COLO668 (cell line): ENCODE results near the gene ADAMTS12.
A peak's percentile ranks its signal among the peaks of the same experiment; 100 is the strongest.

Experiments used
- DNase-seq: peaks from one replicate; lab custom pipeline; 2025; ENCODE audit not compliant: unreplicated experiment; lab: John Stamatoyannopoulos, UW

ADAMTS12 gene

DNA sequence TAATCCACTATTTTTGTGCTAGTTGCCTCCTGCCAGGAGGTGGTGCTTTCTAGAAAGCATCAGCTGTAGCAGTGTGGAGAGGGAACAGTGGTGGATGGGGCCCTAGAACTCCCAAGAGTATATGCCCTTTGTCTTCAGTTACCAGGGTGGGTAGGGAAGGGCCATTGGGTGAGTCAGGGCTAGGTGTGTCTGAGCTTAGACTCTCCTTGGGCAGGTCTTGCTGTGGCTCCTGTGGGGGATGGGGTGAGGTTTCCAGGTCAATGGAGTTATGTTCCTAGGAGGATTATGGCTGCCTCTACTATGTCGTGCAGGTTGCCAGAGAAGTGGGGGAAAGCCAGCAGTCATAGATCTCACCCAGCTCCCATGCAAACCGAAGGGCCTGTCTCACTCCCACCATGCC, 11.3 kb upstream of the ADAMTS12 start:
- DNase-seq, result no peak

DNA sequence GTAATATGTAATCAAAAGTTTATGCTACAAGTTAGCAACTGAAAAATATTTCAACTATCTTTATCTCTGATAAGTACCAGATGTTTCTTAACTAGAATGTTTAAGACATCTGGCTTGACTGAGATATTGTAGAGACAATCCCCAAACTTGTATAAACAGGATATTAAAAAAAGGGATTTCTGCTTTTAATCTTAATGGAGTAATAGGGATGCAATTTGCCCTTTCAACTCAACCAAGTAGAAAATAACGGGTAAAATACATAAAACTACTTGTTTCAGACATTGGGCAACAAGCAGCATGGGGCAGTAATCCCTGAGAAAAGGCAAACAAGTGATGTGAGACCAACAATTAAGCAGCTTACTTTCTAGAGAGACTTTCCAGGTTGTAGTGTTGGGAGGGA, 9.4 kb upstream of the ADAMTS12 start:
- DNase-seq, result no peak

DNA sequence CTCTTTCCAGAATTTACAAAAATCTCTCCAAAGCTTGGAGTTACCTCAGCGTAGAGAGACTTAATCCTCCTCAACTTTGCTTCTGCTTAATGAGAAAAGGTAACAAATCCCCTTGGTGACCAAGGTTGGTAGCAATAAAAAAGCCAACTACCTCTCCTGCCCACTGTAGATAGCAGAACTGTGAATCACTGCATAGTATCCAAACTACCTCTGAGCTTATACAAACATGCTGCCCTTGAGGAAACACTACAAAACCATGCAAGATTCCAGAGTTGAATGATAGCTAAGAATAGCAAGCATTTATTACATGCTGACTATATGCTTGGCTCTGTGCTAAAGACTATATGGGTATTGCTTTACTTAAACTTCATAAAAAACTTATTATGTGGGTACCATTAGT, 2.8 kb upstream of the ADAMTS12 start:
- DNase-seq, result no peak

DNA sequence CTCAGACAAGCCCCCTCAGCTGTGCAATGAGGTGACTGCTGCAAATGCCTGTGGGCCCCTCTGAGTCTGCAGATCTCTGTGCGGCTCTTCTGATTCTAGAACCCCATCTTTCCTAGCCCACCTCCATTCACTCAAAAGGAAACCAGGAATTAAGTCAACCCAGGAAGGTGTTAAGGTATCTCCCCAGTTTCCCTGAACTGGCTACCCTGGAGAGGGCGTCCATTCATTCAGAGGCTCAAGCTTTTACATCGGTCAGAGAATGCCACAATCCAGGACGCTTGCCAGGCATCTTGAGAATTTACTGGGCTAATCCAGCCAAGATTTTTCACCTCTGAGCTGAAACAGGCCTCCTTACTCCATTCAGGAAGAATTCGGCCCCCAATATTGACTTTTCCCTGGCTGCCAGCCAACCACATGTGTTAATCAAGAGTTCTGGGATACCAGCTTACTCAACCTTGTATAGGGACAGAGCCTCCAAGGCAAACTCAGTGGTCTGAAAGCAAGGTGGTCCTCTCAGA, 889 bp upstream of the ADAMTS12 start:
- no peak for DNase-seq

DNA sequence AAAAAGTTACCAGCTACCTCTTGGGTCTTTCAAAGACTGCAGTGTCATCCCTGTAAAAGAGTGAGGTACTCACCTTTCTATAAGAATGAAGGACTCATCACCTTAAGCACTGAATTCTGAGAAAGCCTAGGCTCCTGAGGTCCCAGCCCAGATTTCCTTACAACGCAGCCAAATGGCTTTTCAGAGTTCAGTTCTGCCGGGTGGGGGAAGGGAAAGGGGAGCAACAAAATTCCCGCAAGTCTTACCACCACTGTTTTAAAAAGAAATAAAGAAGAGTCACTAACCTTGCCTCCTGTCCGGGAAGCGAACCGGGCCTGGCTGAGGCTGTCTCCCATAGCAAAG, 373 bp downstream of the ADAMTS12 start:
- no peak for DNase-seq

DNA sequence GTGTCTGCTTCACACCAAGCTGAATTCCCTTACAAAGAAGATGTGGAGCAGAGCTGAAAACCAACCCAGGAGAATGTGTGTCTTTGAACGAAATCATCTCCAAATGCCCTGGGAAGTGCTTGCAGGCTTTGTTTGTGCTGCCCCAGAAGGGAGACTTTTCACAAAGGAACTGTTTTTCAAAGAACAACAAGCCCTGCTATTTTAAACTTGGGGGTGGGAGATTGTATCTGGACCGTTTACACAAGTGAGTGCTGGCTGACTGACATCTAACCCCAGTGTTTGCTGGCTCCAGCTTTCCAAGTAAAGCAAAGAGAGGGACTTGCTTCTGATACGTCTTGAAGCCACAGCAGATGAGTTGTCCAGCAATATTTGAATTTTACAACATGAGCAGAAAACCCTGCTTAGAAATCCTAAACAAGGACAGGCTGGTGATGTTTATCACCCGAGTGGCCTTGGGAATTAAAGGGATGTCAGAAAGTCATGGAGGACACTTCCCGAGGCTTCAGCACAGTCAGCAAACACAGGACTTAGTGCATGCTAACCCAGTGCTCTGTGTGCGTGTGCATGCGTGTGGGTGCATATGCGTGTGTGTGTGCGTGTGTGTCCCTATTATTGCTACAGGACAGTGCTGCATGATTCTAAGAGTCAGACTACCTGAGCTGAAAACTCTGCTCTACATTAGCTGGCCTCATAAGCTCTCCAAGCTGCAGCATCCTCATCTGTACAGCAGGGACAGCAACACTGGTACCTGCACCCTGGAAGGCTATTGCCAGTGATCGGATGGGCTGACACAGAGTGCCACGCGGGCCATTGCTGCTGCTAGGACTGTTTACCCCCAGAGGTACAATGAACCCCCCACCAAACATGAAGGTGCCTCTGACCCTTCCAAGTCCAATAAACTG, 1.4 kb downstream of the ADAMTS12 start:
- no peak for DNase-seq

DNA sequence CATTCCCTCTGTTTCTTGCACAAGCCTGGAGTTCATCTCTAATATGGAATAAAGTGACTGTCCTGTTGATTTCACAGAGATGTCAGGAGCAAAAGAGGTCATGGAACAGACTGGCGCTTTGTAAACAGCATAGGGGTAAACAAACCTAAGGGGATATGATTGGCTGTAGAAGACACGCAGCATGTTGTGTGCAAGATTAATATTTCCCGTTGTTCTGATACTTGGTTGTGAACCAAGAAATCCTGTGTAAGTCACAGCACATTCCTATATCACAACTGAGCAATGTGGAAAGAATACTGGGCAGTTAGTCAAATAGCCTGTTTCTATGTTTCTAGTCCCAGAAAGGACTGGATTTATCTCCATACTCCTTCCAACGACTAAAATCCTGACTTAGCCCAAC, 3.2 kb downstream of the ADAMTS12 start:
- DNase-seq, result no peak

DNA sequence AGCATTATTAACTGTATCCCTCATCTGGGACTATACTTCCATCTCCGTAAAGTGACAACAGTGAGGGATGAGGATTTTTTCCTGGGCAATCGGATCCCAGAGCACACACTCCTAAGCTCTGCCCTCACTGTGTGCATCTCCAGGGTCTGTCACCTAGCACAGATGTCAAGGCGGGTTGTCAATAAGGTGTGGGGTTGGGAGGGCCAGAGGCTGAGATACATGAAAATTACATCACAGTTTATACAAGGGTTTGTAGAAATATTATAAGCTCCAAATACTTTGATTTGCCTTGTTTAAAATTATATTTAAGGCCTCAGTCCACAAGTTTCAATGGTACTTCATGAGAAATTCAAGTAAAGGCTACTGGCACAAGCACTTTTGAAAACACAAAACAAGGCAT, 4.5 kb downstream of the ADAMTS12 start:
- DNase-seq, result no peak

DNA sequence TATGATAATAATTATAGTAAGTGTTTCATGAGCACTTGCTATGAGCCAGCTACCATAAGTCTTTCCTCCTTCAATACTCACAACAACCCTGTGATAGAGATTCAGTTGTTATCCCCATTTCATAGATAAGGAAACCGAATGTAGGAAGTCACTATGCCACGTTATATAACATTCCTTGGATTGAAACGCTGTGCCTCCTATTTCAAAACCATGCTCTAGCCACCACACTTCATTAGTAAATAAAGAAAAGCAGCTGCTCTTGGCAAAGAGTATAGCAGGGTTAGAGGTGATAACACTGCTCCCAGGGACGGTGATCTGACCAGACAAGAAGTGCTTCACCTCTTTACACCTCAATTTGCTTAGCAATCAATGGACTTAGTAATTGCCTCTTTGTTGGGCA, 5.5 kb downstream of the ADAMTS12 start:
- no peak for DNase-seq

DNA sequence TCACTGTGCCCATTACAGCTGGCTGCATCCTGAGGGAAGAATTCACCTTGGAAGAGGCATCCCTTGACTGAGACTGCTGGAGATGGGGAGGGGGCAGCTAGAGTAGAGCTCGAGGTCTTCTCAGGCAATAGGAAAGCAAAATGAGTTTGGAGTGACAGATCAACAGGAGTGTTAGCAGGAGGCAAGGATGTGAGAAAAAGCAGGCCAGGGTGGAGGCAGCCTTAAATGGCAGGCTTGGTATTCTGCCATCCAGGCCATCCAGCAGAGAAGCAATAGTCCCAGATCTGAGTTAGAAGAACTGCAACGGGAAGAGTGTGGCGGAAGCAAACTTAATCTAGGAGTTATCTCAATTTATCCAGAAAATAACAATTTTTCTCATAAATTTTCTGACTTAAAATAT, 6.1 kb downstream of the ADAMTS12 start:
- no peak for DNase-seq

DNA sequence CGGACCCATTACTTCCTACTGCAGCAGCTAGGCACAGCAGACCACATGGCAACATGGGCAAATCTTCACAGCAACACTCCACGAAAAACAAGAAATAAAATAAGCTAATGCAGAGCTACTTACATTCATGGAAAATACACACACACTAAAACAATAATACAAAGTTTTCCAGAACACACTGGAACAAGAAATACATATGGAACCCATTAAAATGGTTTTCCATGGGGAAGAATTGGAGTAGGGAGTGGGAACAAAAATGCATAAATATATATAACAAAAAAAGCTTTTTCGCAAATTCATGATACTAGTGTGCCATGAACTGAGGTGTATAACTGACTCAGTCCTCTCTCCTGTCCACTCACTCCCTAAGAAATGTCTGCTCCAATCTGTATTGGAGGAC, 8.3 kb downstream of the ADAMTS12 start:
- DNase-seq, result no peak

DNA sequence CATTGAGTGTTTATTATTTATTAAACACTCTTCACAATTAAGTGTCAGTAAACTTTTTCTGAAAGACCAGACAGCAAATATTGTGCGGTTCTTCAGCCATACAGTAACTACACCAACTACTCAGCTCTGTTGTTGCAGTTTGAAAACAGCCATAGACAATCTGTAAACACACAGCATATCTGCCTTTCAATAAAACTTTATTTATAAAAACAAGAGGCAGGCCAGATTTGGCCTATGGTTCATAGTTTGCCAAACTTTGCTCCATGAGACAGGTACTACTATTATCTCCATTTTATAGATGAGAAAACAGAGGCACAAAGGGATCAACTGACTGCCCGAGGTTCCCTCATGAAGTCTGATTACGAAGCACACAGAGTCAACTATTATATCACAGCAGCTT, 11.5 kb downstream of the ADAMTS12 start:
- DNase-seq, result no peak

DNA sequence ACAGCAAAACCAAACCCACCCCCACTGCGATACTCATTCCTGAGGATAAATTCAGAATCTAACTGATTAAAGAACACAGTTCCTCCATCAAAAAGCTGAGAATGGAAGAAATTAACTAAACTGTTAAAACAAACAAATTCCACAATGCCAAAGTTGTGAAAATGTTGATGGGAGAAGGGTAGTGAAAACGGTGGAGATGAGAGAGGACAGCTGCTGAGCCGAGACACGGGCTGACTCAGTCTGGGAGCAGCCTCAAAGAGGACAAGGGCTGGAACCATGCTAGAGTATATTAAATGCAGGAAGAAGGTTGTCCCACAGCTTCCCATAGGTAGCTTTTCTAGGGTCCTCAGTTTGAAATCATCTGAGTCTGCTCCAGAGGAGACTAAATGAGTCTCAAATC, 14.3 kb downstream of the ADAMTS12 start:
- no peak for DNase-seq

DNA sequence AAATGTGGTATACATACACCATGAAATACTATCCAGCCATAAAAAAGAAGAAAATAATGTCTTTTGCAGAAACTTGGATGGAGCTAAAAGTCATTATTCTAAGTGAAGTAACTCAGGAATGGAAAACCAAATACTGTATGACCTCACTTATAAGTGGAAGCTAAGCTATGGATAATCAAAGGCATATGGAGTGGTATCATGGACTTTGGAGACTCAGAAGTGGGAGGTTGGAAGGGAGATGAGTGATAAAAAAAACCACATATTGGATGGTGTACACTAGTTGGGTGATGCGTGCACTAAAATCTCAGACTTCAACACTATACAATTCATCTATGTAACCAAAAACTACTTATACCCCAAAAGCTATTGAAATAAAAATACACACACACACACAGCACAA, 24.5 kb downstream of the ADAMTS12 start:
- DNase-seq, result no peak

DNA sequence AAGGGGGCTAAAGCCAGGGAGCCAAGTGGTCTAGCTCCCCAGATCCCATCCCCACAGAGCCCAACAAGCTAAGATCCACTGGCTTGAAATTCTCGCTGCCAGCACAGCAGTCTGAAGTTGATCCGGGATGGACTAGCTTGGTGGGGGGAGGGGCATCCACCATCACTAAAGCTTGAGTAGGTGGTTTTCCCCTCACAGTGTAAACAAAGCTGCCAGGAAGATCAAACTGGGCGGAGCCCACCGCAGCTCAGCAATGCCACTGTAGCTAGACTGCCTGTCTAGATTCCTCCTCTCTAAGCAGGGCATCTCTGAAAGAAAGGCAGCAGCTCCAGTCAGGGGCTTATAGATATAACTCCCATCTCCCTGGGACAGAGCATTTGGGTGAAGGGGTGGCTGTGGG, 32.6 kb downstream of the ADAMTS12 start:
- peak; percentile 65 for DNase-seq

DNA sequence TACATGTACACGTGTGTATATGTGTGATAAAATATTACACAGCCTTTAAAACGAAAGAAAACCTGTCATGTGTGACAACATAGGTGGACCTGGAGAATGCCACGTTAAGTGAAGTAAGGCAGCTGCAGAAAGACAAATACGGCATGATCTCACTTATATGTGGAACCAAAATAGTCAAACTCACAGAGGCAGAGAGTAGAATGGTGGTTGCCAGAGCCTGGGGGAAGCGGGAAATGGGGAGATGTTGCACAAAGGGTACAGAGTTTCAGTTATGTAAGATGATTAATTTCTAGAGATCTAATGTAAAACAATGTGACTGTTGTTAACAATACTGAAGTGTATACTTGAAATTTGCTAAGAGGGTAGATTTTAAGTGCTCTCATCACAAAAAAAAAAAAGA, 34.8 kb downstream of the ADAMTS12 start:
- no peak for DNase-seq

DNA sequence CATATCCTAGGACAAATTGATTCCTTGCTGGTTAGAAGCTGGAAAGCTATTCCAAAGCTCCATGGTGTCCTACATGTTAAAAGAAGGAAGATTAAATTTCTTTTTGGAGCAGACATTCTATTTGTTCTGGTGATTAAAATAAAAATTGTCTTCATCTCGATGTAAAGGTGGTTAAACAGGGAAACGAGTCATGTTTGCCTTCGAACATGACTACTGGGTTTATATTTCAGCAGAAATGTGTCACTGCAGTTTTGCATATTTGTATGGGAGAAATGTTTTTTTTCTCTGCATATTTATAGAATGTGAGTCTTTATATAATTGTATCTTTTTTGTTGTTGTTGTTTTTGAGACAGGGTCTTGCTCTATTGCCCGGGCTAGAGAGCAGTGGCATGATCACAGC, 36.4 kb downstream of the ADAMTS12 start:
- no peak for DNase-seq

DNA sequence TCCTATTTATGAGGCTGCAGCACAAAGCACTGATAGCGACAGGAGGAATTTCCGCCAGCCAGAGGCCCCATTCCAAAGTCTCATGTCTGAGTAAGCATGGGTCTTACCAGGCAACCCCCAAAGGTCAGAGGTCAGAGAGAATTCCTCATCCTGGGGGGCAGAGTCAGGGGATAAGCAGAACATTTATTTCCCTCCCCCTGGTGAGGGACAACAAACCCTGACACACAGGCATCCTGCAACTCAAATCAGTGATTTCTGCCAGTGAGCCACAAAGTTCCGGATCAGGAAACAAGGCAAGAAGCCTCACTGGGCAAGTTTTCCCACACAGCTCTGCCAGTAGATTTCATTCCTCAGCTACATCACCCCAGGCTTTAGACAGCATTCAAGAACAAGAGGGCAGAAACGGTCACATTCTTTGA, 37.0 kb downstream of the ADAMTS12 start:
- no peak for DNase-seq

DNA sequence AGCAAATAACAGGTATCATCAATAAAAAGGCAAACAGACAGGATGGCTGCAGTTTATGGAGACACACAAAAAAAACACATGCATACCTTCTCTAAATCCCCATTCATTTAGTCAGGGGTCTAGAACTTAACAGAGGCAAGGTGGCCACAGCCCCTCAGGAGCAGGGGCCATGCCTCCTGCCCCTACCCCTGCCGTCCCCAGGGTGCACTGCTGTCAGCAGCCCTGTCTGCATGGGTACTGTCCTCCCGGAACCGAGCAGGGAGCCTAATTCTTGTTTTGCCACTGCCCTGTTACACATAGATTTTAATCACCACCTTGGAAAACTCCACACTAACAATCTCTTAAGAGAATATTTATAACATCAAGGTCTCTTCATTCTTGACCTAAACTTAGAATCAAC, 39.0 kb downstream of the ADAMTS12 start:
- DNase-seq, result no peak

DNA sequence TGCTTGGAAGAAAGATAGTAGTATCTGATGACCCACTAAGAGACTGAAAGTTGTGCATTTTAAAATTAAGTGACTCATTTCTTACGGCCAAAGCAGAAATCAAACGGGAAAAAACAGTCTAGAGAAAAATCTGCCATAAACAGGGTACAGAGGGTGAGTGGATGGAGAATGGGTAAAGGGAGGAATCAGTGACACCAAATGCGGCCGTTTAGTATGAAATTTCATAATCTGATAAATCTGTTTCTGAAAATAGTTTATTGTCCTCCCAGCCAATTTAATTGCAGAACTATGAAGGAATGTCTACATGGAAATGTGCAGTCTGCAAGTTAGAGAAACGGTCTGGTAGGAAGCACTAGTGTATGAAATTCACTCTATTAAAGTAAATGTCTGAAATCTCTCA, 39.5 kb downstream of the ADAMTS12 start:
- no peak for DNase-seq

DNA sequence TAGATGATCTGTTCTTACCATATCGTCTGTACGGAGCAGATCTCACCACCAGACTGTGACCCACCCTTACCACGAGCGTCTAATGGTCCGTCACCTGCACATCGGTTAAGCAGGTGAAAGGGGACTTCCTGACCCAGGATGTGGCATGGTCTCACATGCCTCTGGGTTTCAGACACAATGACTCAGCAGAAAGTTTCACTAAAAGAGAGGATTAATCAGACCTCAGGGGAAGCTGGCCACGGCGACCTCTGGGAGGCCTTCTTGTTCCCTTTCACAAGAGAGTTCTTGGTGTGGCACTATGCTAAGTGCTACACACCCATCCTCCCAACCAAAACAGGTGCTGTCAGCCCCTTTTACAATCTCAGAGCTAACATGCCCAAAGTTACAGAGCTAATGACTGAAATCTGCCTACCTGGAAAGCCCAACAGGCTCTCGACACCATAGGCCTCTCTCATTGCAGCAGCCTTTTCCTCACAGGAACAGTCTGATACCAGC, 41.6 kb downstream of the ADAMTS12 start:
- DNase-seq, result no peak

DNA sequence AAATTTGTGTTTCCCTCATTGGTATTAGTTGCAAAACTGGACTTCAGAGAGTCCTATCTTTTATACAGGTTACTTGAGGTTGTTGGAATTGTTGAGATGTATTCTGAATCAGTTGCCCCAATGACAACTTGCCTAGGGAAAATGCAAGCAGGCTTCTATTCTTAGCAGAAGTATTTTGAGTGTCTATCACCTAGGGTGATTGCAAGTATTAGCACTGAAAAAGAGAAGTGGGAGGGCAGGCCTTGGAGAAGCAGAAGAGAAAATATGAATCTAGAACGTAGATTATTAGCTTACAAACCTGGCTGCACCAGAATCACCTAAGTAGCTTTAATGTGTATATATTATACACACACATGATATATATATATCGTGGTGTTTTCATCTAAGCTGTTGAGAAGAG, 43.2 kb downstream of the ADAMTS12 start:
- DNase-seq, result no peak

DNA sequence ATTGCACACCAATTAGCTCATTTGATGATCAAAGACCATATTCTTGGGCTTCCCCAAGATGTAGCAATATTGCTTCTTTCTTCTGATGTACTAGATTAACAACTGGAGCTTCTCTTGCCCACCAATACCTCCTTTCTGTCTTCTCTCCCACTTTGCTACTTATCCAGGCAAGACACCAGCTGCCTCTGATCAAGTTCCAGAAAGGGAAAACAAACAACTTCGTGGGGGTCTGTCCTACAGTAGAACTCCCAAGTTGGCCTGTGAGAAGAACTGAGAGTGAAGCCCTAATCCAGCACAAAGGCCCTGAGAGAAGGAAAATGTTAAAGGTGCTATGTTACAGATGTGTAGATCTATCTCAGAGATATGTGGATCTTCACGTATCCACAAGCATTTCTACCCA, 44.9 kb downstream of the ADAMTS12 start:
- no peak for DNase-seq
